Kidney epithelial cell (primary cell): ENCODE data around the gene IRGM. TPM values are rescaled to one million over a fixed set of nuclear protein-coding genes. Genes with fewer than 3 reads are reported as not detected.
"Not testable (repeated sequence)": the region's sequence is repeated elsewhere in the genome, so short reads cannot be mapped to it uniquely, and the experiment has no call there.

Experiments
- DNase-seq: peaks from one replicate; pipeline ENCODE4 v3.0.0-alpha.2; 2010; ENCODE audit warnings: low read depth
- H3K27me3 ChIP-seq: 2 replicates; pipeline ENCODE4 v1.6.0; 2011; ENCODE audit warnings: low read length; ENCODE audit not compliant: control insufficient read depth, insufficient read depth
- H3K36me3 ChIP-seq: 2 replicates; pipeline ENCODE4 v1.5.1; 2011; ENCODE audit warnings: low read length; ENCODE audit not compliant: control insufficient read depth, insufficient read depth
- H3K4me3 ChIP-seq: 2 replicates; pipeline ENCODE4 v1.5.1; 2011; ENCODE audit warnings: low read depth, mild to moderate bottlenecking, control low read depth, low read length
- CTCF ChIP-seq: IDR thresholded peaks from 2 replicates; pipeline ENCODE4 v1.5.1; 2011; ENCODE audit warnings: mild to moderate bottlenecking, moderate library complexity, low read length, control low read depth, inconsistent platforms; ENCODE audit not compliant: insufficient read depth, poor library complexity, severe bottlenecking
- total RNA-seq: library from RNA; depleted of rRNA; stranded (reverse); fragments of >200 nt; gene quantifications from 2 replicates; pipeline ENCODE4 v1.2.3, GENCODE V29; 2015

IRGM gene, protein sequence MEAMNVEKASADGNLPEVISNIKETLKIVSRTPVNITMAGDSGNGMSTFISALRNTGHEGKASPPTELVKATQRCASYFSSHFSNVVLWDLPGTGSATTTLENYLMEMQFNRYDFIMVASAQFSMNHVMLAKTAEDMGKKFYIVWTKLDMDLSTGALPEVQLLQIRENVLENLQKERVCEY
- not detected in 2 replicates for total RNA-seq

GRCh38 chr5:150846308-150846653 lies at the start of gene IRGM:
IRGM (plus strand) TSS chr5:150846521; CDS start chr5:150848124, 1,603 bp downstream.
- not testable (repeated sequence) for H3K27me3 ChIP-seq, DNase-seq, H3K4me3 ChIP-seq, H3K36me3 ChIP-seq

DNA sequence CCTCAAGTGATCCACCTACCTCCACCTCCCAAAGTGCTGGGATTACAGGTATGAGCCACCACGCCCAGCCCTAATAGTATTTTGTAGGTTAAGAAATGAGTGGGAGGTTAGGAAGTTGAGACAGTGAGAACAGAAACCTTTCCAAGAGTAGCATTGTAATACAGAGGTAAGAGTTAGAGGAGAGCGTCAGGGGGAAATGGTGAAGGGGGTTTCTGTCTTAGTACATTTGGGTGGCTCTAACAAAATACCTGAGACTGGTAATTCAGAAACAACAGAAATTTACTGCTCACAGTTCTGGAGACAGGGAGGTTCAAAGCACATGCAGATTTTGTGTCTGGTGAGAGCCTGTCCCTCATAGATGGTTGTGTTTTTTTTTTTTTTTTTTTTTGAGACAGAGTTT lies 48.9 kb upstream of the IRGM start:
- peaks cover 4% of the 10 kb centered on the region for H3K36me3 ChIP-seq
- no peak for TF ChIP-seq CTCF
- DNase-seq: no peak
- H3K27me3 ChIP-seq: no peaks in the 10 kb centered on the region
- H3K4me3 ChIP-seq: no peak overlapping the region

- peak overlapping the region; percentile 24 for H3K4me3 ChIP-seq
- no peaks in the 10 kb centered on the region for H3K36me3 ChIP-seq
- TF ChIP-seq CTCF: peak; percentile 37
- no peaks in the 10 kb centered on the region for H3K27me3 ChIP-seq
- DNase-seq: no peak
Measured at GRCh38 chr5:150801117-150801927, 45.0 kb upstream of the IRGM start.

GRCh38 chr5:150804388-150804787 lies 41.9 kb upstream of the IRGM start:
- DNase-seq: no peak
- no peak overlapping the region for H3K4me3 ChIP-seq
- H3K36me3 ChIP-seq: no peaks in the 10 kb centered on the region
- no peak for TF ChIP-seq CTCF
- no peaks in the 10 kb centered on the region for H3K27me3 ChIP-seq

- no peak for TF ChIP-seq CTCF
- no peak for DNase-seq
- no peaks in the 10 kb centered on the region for H3K36me3 ChIP-seq
- H3K27me3 ChIP-seq: no peaks in the 10 kb centered on the region
- no peak overlapping the region for H3K4me3 ChIP-seq
Measured at GRCh38 chr5:150809363-150809762, 37.0 kb upstream of the IRGM start.

DNA sequence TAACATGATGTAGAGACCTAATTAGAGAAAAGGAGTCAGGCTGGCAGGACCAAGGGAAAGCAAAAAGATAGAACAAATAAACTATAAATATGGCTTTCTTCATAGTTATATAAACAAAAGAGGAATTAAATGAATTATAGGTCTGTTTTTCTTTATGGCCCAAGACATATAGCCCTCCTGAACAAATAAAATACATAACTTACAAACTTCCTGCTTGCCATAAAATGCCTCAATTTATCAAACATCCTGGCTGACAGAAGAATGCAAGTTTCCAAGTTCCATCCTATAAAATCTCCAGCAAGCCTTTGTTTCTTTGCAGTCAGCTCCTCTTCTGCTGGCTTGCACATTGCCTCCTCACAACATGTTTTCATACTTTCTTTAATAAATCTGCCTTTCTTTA lies 31.3 kb upstream of the IRGM start:
- no peak for TF ChIP-seq CTCF
- H3K27me3 ChIP-seq: no peaks in the 10 kb centered on the region
- DNase-seq: no peak
- H3K36me3 ChIP-seq: no peaks in the 10 kb centered on the region
- no peak overlapping the region for H3K4me3 ChIP-seq
